Measurements from ENCODE around the gene LRIF1. TPM values are rescaled to one million over a fixed set of nuclear protein-coding genes. Genes with fewer than 3 reads are reported as not detected.
"Not testable (repeated sequence)": the region's sequence is repeated elsewhere in the genome, so short reads cannot be mapped to it uniquely, and the experiment has no call there.

LRIF1 gene
- total RNA-seq, 2 experiments from 2014 or later, result 12.9 to 14.4 TPM

- no peak overlapping the region for H3K27ac Mint-ChIP-seq
- H3K4me1 Mint-ChIP-seq (ENCODE audit: low read depth), result peaks cover 2% of the 10 kb centered on the region
- H3K9me3 Mint-ChIP-seq, result peaks cover 9% of the 10 kb centered on the region
- ChIA-PET POLR2A (no interaction called here), CTCF (interaction anchor here (0.7 to 1.3 kb wide), 2 partner anchors 119 to 476 kb away, joined by 3 to 4 read pairs; no protein-coding TSS in a partner anchor)
- DNase-seq, result no peak
- no peaks in the 10 kb centered on the region for H3K27me3 Mint-ChIP-seq
- peaks cover 53% of the 10 kb centered on the region for H3K36me3 Mint-ChIP-seq
- H3K4me3 Mint-ChIP-seq, result no peak overlapping the region
- intact Hi-C loops (cut with micrococcal nuclease), result no loop called here
Observed at GRCh38 chr1:110948038-110948810, 15.5 kb downstream of the LRIF1 start.

GRCh38 chr1:110945626-110946025 lies 18.1 kb downstream of the LRIF1 start:
- no peak for DNase-seq
- POLR2A ChIA-PET, result no interaction called here
- CTCF ChIA-PET, result no interaction called here
- H3K27ac Mint-ChIP-seq, result no peak overlapping the region
- intact Hi-C loops (cut with micrococcal nuclease), result no loop called here
- H3K9me3 Mint-ChIP-seq, result peaks cover 3% of the 10 kb centered on the region
- no peak overlapping the region for H3K4me3 Mint-ChIP-seq
- H3K27me3 Mint-ChIP-seq, result no peaks in the 10 kb centered on the region
- peaks cover 32% of the 10 kb centered on the region for H3K36me3 Mint-ChIP-seq
- peaks cover 2% of the 10 kb centered on the region for H3K4me1 Mint-ChIP-seq (ENCODE audit: low read depth)

- Mint-ChIP-seq H3K4me3 (no peak overlapping the region), H3K4me1 (ENCODE audit: low read depth) (peaks cover 2% of the 10 kb centered on the region), H3K36me3 (peaks cover 24% of the 10 kb centered on the region), H3K9me3 (peaks cover 5% of the 10 kb centered on the region), H3K27me3 (no peaks in the 10 kb centered on the region), H3K27ac (no peak overlapping the region)
- ChIA-PET POLR2A (no interaction called here), CTCF (interaction anchor here (0.7 kb wide), 1 partner anchor 124 kb away, joined by 3 read pairs; no protein-coding TSS in a partner anchor)
- DNase-seq, result no peak
- intact Hi-C loops (cut with micrococcal nuclease), result no loop called here
Observed at GRCh38 chr1:110944806-110945205, 18.9 kb downstream of the LRIF1 start.

GRCh38 chr1:110936567-110936966 lies 27.2 kb downstream of the LRIF1 start:
- Mint-ChIP-seq H3K27ac (no peak overlapping the region), H3K27me3 (no peaks in the 10 kb centered on the region), H3K4me3 (no peak overlapping the region), H3K9me3 (peaks cover 50% of the 10 kb centered on the region), H3K36me3 (peaks cover 11% of the 10 kb centered on the region), H3K4me1 (ENCODE audit: low read depth) (no peaks in the 10 kb centered on the region)
- no peak for DNase-seq
- ChIA-PET POLR2A (no interaction called here), CTCF (no interaction called here)
- intact Hi-C loops (cut with micrococcal nuclease), result no loop called here

GRCh38 chr1:110931097-110931496 lies 32.6 kb downstream of the LRIF1 start:
- H3K4me3 Mint-ChIP-seq; POLR2A ChIA-PET; DNase-seq; H3K4me1 Mint-ChIP-seq (ENCODE audit: low read depth); H3K27ac Mint-ChIP-seq; H3K27me3 Mint-ChIP-seq; intact Hi-C loops (cut with micrococcal nuclease); CTCF ChIA-PET; H3K36me3 Mint-ChIP-seq: not testable (repeated sequence)
- H3K9me3 Mint-ChIP-seq, result peaks cover 36% of the 10 kb centered on the region

- intact Hi-C loops (cut with micrococcal nuclease), result no loop called here
- H3K27me3 Mint-ChIP-seq, result no peaks in the 10 kb centered on the region
- H3K27ac Mint-ChIP-seq, result no peak overlapping the region
- ChIA-PET POLR2A (no interaction called here), CTCF (no interaction called here)
- peaks cover 26% of the 10 kb centered on the region for H3K9me3 Mint-ChIP-seq
- no peak for DNase-seq
- H3K4me1 Mint-ChIP-seq (ENCODE audit: low read depth), result no peaks in the 10 kb centered on the region
- H3K4me3 Mint-ChIP-seq, result no peak overlapping the region
- H3K36me3 Mint-ChIP-seq, result peaks cover 4% of the 10 kb centered on the region
Observed at GRCh38 chr1:110928904-110929303, 34.8 kb downstream of the LRIF1 start.

GRCh38 chr1:110928191-110928590 lies 35.5 kb downstream of the LRIF1 start:
- H3K4me1 Mint-ChIP-seq (ENCODE audit: low read depth), result no peaks in the 10 kb centered on the region
- no peaks in the 10 kb centered on the region for H3K27me3 Mint-ChIP-seq
- peaks cover 4% of the 10 kb centered on the region for H3K36me3 Mint-ChIP-seq
- H3K27ac Mint-ChIP-seq, result no peak overlapping the region
- DNase-seq, result no peak
- intact Hi-C loops (cut with micrococcal nuclease), result no loop called here
- POLR2A ChIA-PET, result no interaction called here
- H3K4me3 Mint-ChIP-seq, result no peak overlapping the region
- CTCF ChIA-PET, result interaction anchor here (1.5 kb wide), 1 partner anchor 64 kb away, joined by 4 read pairs; no protein-coding TSS in a partner anchor
- H3K9me3 Mint-ChIP-seq, result peaks cover 26% of the 10 kb centered on the region

GRCh38 chr1:110927484-110928075 lies 36.1 kb downstream of the LRIF1 start:
- no peak overlapping the region for H3K4me3 Mint-ChIP-seq
- peaks cover 26% of the 10 kb centered on the region for H3K9me3 Mint-ChIP-seq
- intact Hi-C loops (cut with micrococcal nuclease), result no loop called here
- no peaks in the 10 kb centered on the region for H3K4me1 Mint-ChIP-seq (ENCODE audit: low read depth)
- peaks cover 4% of the 10 kb centered on the region for H3K36me3 Mint-ChIP-seq
- no peak for DNase-seq
- no peak overlapping the region for H3K27ac Mint-ChIP-seq
- no peaks in the 10 kb centered on the region for H3K27me3 Mint-ChIP-seq
- CTCF ChIA-PET, result interaction anchor here (0.7 to 1.5 kb wide), 2 partner anchors 60 to 65 kb away, joined by 3 to 4 read pairs; no protein-coding TSS in a partner anchor
- POLR2A ChIA-PET, result no interaction called here

- Mint-ChIP-seq H3K27ac (no peak overlapping the region), H3K9me3 (peaks cover 8% of the 10 kb centered on the region), H3K4me1 (ENCODE audit: low read depth) (peaks cover 3% of the 10 kb centered on the region), H3K27me3 (no peaks in the 10 kb centered on the region), H3K36me3 (peaks cover 2% of the 10 kb centered on the region), H3K4me3 (no peak overlapping the region)
- CTCF ChIA-PET, result no interaction called here
- DNase-seq, result no peak
- POLR2A ChIA-PET, result no interaction called here
- intact Hi-C loops (cut with micrococcal nuclease), result no loop called here
Observed at GRCh38 chr1:110921953-110922352, 41.8 kb downstream of the LRIF1 start.

GRCh38 chr1:110918016-110918415 lies 45.7 kb downstream of the LRIF1 start:
- peaks cover 15% of the 10 kb centered on the region for H3K4me1 Mint-ChIP-seq (ENCODE audit: low read depth)
- H3K4me3 Mint-ChIP-seq, result no peak overlapping the region
- intact Hi-C loops (cut with micrococcal nuclease), result loop anchor here (5.0 kb wide), 1 partner anchor 44 kb away; the partner anchor contains the start of gene LRIF1
- H3K27ac Mint-ChIP-seq, result no peak overlapping the region
- CTCF ChIA-PET, result no interaction called here
- no peaks in the 10 kb centered on the region for H3K36me3 Mint-ChIP-seq
- no peaks in the 10 kb centered on the region for H3K27me3 Mint-ChIP-seq
- DNase-seq, result no peak
- peaks cover 23% of the 10 kb centered on the region for H3K9me3 Mint-ChIP-seq
- POLR2A ChIA-PET, result no interaction called here

- no peaks in the 10 kb centered on the region for H3K27me3 Mint-ChIP-seq
- H3K4me3 Mint-ChIP-seq, result no peak overlapping the region
- H3K27ac Mint-ChIP-seq, result no peak overlapping the region
- intact Hi-C loops (cut with micrococcal nuclease), result loop anchor here (5.0 kb wide), 1 partner anchor 46 kb away; the partner anchor contains the start of gene LRIF1
- peaks cover 15% of the 10 kb centered on the region for H3K4me1 Mint-ChIP-seq (ENCODE audit: low read depth)
- POLR2A ChIA-PET, result no interaction called here
- no peaks in the 10 kb centered on the region for H3K36me3 Mint-ChIP-seq
- CTCF ChIA-PET, result interaction anchor here (0.6 kb wide), 1 partner anchor 113 kb away, joined by 3 read pairs; no protein-coding TSS in a partner anchor
- peaks cover 31% of the 10 kb centered on the region for H3K9me3 Mint-ChIP-seq
- DNase-seq, result peak; percentile 54
Observed at GRCh38 chr1:110916669-110917306, 46.9 kb downstream of the LRIF1 start.

GRCh38 chr1:110916274-110916668 lies 47.5 kb downstream of the LRIF1 start:
- peaks cover 15% of the 10 kb centered on the region for H3K4me1 Mint-ChIP-seq (ENCODE audit: low read depth)
- peaks cover 33% of the 10 kb centered on the region for H3K9me3 Mint-ChIP-seq
- H3K27me3 Mint-ChIP-seq, result no peaks in the 10 kb centered on the region
- no peaks in the 10 kb centered on the region for H3K36me3 Mint-ChIP-seq
- intact Hi-C loops (cut with micrococcal nuclease), result loop anchor here (5.0 kb wide), 1 partner anchor 46 kb away; the partner anchor contains the start of gene LRIF1
- POLR2A ChIA-PET, result no interaction called here
- H3K27ac Mint-ChIP-seq, result no peak overlapping the region
- no peak overlapping the region for H3K4me3 Mint-ChIP-seq
- CTCF ChIA-PET, result no interaction called here
- DNase-seq, result no peak

All from activated CD4-positive, alpha-beta memory T cell treated with anti-CD3 and anti-CD28 coated beads for 36 hours (primary cell).